HCT116 (cell line): ENCODE data around the gene CLK1. TPM values are rescaled to one million over a fixed set of nuclear protein-coding genes. Genes with fewer than 3 reads are reported as not detected.

Experiments
- ATAC-seq: fragments of 200-7000 bp; cut with Tn5 transposase; 2 replicates; pipeline ENCODE4 v1.9.1; 2020; ENCODE audit warnings: mild to moderate bottlenecking, moderate library complexity
- BruUV-seq: library from RNA; stranded (reverse); fragments of 400-500 nt; replicated peaks from 2 replicates; lab custom pipeline; 2021; lab: Mats Ljungman, UMichigan
- CTCF ChIA-PET: fragments of 300-600 bp; sonication (Branson Sonifier 250); formaldehyde crosslinking; loops from one replicate; lab custom pipeline; 2021; ENCODE audit warnings: antibody characterized with exemption; lab: Charles Lee
- POLR2A ChIA-PET: fragments of 300-600, 350-600 bp; sonication (Branson Sonifier 250); formaldehyde crosslinking; loops from one replicate; lab custom pipeline; 2021; ENCODE audit warnings: antibody characterized with exemption; lab: Charles Lee
- RAD21 ChIA-PET, 2 experiments: fragments of 300-600 bp; sonication (Branson Sonifier 250); formaldehyde crosslinking; loops; one replicate each; lab custom pipeline; 2023; ENCODE audit warnings: low total read pairs in 2 of 2; ENCODE audit not compliant: uncharacterized antibody in 2 of 2, unreplicated experiment in 2 of 2, low non-redundant PET in 1 of 2; lab: Charles Lee
- DNase-seq: peaks from one replicate; pipeline ENCODE4 v3.0.0-alpha.2; 2010; ENCODE audit warnings: low read depth, low spot score
- H2AFZ ChIP-seq: fragments of 200-600 bp; shearing (Covaris generic), sonication (generic); 2 replicates; pipeline ENCODE4 v1.6.1; 2017; ENCODE audit warnings: low read depth, mixed run types, mixed read lengths, antibody characterized with exemption, low read length; ENCODE audit not compliant: poor library complexity, severe bottlenecking
- H3K27ac ChIP-seq: 2 replicates; pipeline ENCODE4 v1.5.1; 2012; ENCODE audit warnings: low read depth, low read length
- H3K27me3 ChIP-seq: fragments of 200-600 bp; sonication (generic); 2 replicates; pipeline ENCODE4 v1.6.1; 2016; ENCODE audit warnings: mixed run types, low read length, mixed read lengths; ENCODE audit not compliant: insufficient read depth
- H3K36me3 ChIP-seq, 2 experiments: fragments of 200-500 bp in 1 of 2; fragments of 200-600 bp in 1 of 2; sonication (Bioruptor generic) in 1 of 2; sonication (generic) in 1 of 2; 2 replicates each; pipeline versions ENCODE4 v1.5.1 to v1.6.1; 2014 to 2016; ENCODE audit warnings: low read length in 2 of 2, inconsistent platforms in 1 of 2, mixed read lengths in 1 of 2, mixed run types in 1 of 2; ENCODE audit not compliant: insufficient read depth in 2 of 2, control insufficient read depth in 1 of 2
- H3K4me1 ChIP-seq, 2 experiments: fragments of 200-600 bp in 1 of 2; sonication (generic) in 1 of 2; 2 replicates each; pipeline versions ENCODE4 v1.5.1 to v1.6.1; 2012 to 2017; ENCODE audit warnings: low read length in 2 of 2, inconsistent platforms in 1 of 2, mild to moderate bottlenecking in 1 of 2, mixed read lengths in 1 of 2, mixed run types in 1 of 2, moderate library complexity in 1 of 2; ENCODE audit not compliant: insufficient read depth in 2 of 2, control insufficient read depth in 1 of 2
- H3K4me2 ChIP-seq: fragments of 200-600 bp; sonication (generic); 2 replicates; pipeline ENCODE4 v1.6.1; 2017; ENCODE audit warnings: mixed run types, low read length, mixed read lengths
- H3K4me3 ChIP-seq, 2 experiments: fragments of 200-600 bp in 1 of 2; sonication (generic) in 1 of 2; replicated peaks in 1 of 2; 2 replicates each; pipeline ENCODE4 v1.5.1; 2011 to 2016; ENCODE audit warnings: low read length in 2 of 2, control low read depth in 1 of 2, low read depth in 1 of 2, mild to moderate bottlenecking in 1 of 2, mixed read lengths in 1 of 2, mixed run types in 1 of 2
- H3K79me2 ChIP-seq: fragments of 200-600 bp; sonication (generic); 2 replicates; pipeline ENCODE4 v1.6.1; 2017; ENCODE audit warnings: mild to moderate bottlenecking, mixed run types, low read length, moderate library complexity, mixed read lengths; ENCODE audit not compliant: insufficient read depth
- H3K9ac ChIP-seq: fragments of 200-600 bp; sonication (generic); 2 replicates; pipeline ENCODE4 v1.6.1; 2016; ENCODE audit warnings: low read length, mixed read lengths
- H3K9me2 ChIP-seq: fragments of 200-600 bp; sonication (generic), shearing (Covaris generic); 2 replicates; pipeline ENCODE4 v1.6.1; 2017; ENCODE audit warnings: mixed run types, mild to moderate bottlenecking, moderate library complexity; ENCODE audit not compliant: insufficient read depth
- H3K9me3 ChIP-seq, 2 experiments: fragments of 200-500 bp in 1 of 2; fragments of 200-600 bp in 1 of 2; sonication (Bioruptor generic) in 1 of 2; sonication (generic) in 1 of 2; 2 replicates each; pipeline ENCODE4 v1.6.1; 2014 to 2017; ENCODE audit warnings: low read length in 2 of 2, mixed read lengths in 2 of 2, inconsistent platforms in 1 of 2, low read depth in 1 of 2, mild to moderate bottlenecking in 1 of 2, mixed run types in 1 of 2, moderate library complexity in 1 of 2; ENCODE audit not compliant: control insufficient read depth in 1 of 2, insufficient read depth in 1 of 2
- H4K20me1 ChIP-seq: fragments of 200-600 bp; sonication (generic), shearing (Covaris generic); 2 replicates; pipeline ENCODE4 v1.6.1; 2017; ENCODE audit warnings: mixed run types, mild to moderate bottlenecking, moderate library complexity; ENCODE audit not compliant: insufficient read depth
- CBX3 ChIP-seq: IDR thresholded peaks from 2 replicates; pipeline ENCODE4 v1.6.1; 2012; ENCODE audit warnings: low read depth
- EGR1 ChIP-seq: IDR thresholded peaks from 2 replicates; pipeline ENCODE4 v1.6.1; 2012; ENCODE audit warnings: low read depth
- ELF1 ChIP-seq: IDR thresholded peaks from 2 replicates; pipeline ENCODE4 v1.6.1; 2012; ENCODE audit warnings: low read depth, borderline replicate concordance
- EZH2 ChIP-seq: fragments of 200-600 bp; sonication (generic); IDR thresholded peaks from 2 replicates; pipeline ENCODE4 v1.6.1; 2017; ENCODE audit warnings: antibody characterized with exemption, mixed run types
- FOSL1 ChIP-seq: IDR thresholded peaks from 2 replicates; pipeline ENCODE4 v1.6.1; 2012; ENCODE audit warnings: low read depth
- JUND ChIP-seq: IDR thresholded peaks from 2 replicates; pipeline ENCODE4 v1.6.1; 2012
- POLR2A ChIP-seq: IDR thresholded peaks from 2 replicates; pipeline ENCODE4 v1.7.0; 2011; ENCODE audit warnings: borderline replicate concordance; ENCODE audit not compliant: insufficient read depth, insufficient read length; ENCODE audit errors: extremely low read depth
- POLR2AphosphoS5 ChIP-seq: IDR thresholded peaks from 2 replicates; pipeline ENCODE4 v1.6.1; 2011; ENCODE audit warnings: mild to moderate bottlenecking, low read depth, low read length, moderate library complexity
- RAD21 ChIP-seq: IDR thresholded peaks from 2 replicates; pipeline ENCODE4 v1.6.1; 2012; ENCODE audit warnings: low read depth, mild to moderate bottlenecking
- SIN3A ChIP-seq: IDR thresholded peaks from 2 replicates; pipeline ENCODE4 v1.6.1; 2012; ENCODE audit warnings: low read depth
- SP1 ChIP-seq: IDR thresholded peaks from 2 replicates; pipeline ENCODE4 v1.6.1; 2012; ENCODE audit warnings: low read depth
- SRF ChIP-seq: IDR thresholded peaks from 2 replicates; pipeline ENCODE4 v1.6.1; 2012; ENCODE audit warnings: low read depth
- TCF7L2 ChIP-seq: IDR thresholded peaks from 2 replicates; pipeline ENCODE4 v1.7.0; 2011; ENCODE audit warnings: borderline replicate concordance, inconsistent platforms; ENCODE audit not compliant: insufficient read depth, insufficient read length; ENCODE audit errors: extremely low read depth
- ZFX ChIP-seq: fragments of 450-650 bp; IDR thresholded peaks from 2 replicates; pipeline ENCODE4 v1.6.1; 2017
- ZNF274 ChIP-seq: fragments of 200-500 bp; sonication (Bioruptor generic); IDR thresholded peaks from 2 replicates; pipeline ENCODE4 v1.6.1; 2014; ENCODE audit warnings: mild to moderate bottlenecking, low read depth, low read length, inconsistent platforms
- intact Hi-C: fragments of 100-400 bp; cut with micrococcal nuclease; formaldehyde crosslinking; loops from 2 replicates; pipeline ENCODE4 v1.10.0; 2022
- total RNA-seq: library from RNA; stranded (reverse); gene quantifications from one replicate; pipeline ENCODE4 v1.2.1, GENCODE V29; 2021; ENCODE audit not compliant: unreplicated experiment
- TF ChIP-seq, protein P1 (sequence below): IDR thresholded peaks from 2 replicates; pipeline ENCODE4 v1.6.1; 2012
- TF ChIP-seq, protein P2 (sequence below): IDR thresholded peaks from 2 replicates; pipeline ENCODE4 v1.6.1; 2011; ENCODE audit warnings: mild to moderate bottlenecking, low read length, moderate library complexity; ENCODE audit not compliant: insufficient replicate concordance; ENCODE audit errors: extremely low read depth
- TF ChIP-seq, protein P3 (sequence below), 3 experiments: fragments of 200-600 bp in 1 of 3; sonication (generic) in 1 of 3; IDR thresholded peaks in 2 of 3; conservative IDR thresholded peaks in 1 of 3; 2 replicates each; pipeline ENCODE4 v1.5.1; 2012 to 2017; ENCODE audit warnings: low read depth in 2 of 3, low read length in 2 of 3, antibody characterized with exemption in 1 of 3, borderline replicate concordance in 1 of 3, control low read depth in 1 of 3, mild to moderate bottlenecking in 1 of 3, mixed read lengths in 1 of 3, mixed run types in 1 of 3, moderate library complexity in 1 of 3; ENCODE audit not compliant: insufficient read depth in 1 of 3

CLK1 gene
- total RNA-seq, 1 experiment from 2014 or later: 49.1 TPM

GRCh38 chr2:200871151-200871550 lies 6.7 kb upstream of the CLK1 start:
- Histone ChIP-seq H3K27me3 (no peaks in the 10 kb centered on the region), H3K9me3 (no peaks in the 10 kb centered on the region), H4K20me1 (no peaks in the 10 kb centered on the region), H3K79me2 (no peaks in the 10 kb centered on the region), H2AFZ (no peak overlapping the region), H3K4me3 (no peak overlapping the region), H3K27ac (no peak overlapping the region), H3K4me2 (no peak overlapping the region), H3K4me1 (no peaks in the 10 kb centered on the region), H3K36me3 (peaks cover 9 to 15% of the 10 kb centered on the region in 2 experiments), H3K9me2 (no peaks in the 10 kb centered on the region)
- no TSS peak for BruUV-seq
- ChIA-PET POLR2A (no interaction called here), RAD21 (no interaction called here), CTCF (no interaction called here)
- DNase-seq (no peak), ATAC-seq (no peak)
- intact Hi-C loops: no loop called here
- TF ChIP-seq, protein P1, sequence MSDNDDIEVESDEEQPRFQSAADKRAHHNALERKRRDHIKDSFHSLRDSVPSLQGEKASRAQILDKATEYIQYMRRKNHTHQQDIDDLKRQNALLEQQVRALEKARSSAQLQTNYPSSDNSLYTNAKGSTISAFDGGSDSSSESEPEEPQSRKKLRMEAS: no peak
- TF ChIP-seq SRF: no peak
- TF ChIP-seq POLR2AphosphoS5: no peak
- TF ChIP-seq EZH2: no peak
- TF ChIP-seq JUND: no peak
- TF ChIP-seq SP1: no peak
- TF ChIP-seq FOSL1: no peak
- TF ChIP-seq ELF1: no peak
- TF ChIP-seq EGR1: no peak
- TF ChIP-seq TCF7L2: no peak
- TF ChIP-seq ZNF274: no peak
- TF ChIP-seq SIN3A: no peak
- TF ChIP-seq ZFX: no peak
- TF ChIP-seq, protein P2, sequence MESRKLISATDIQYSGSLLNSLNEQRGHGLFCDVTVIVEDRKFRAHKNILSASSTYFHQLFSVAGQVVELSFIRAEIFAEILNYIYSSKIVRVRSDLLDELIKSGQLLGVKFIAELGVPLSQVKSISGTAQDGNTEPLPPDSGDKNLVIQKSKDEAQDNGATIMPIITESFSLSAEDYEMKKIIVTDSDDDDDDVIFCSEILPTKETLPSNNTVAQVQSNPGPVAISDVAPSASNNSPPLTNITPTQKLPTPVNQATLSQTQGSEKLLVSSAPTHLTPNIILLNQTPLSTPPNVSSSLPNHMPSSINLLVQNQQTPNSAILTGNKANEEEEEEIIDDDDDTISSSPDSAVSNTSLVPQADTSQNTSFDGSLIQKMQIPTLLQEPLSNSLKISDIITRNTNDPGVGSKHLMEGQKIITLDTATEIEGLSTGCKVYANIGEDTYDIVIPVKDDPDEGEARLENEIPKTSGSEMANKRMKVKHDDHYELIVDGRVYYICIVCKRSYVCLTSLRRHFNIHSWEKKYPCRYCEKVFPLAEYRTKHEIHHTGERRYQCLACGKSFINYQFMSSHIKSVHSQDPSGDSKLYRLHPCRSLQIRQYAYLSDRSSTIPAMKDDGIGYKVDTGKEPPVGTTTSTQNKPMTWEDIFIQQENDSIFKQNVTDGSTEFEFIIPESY: no peak
- no peak for TF ChIP-seq RAD21
- no peak for TF ChIP-seq CBX3
- TF ChIP-seq, protein P3, sequence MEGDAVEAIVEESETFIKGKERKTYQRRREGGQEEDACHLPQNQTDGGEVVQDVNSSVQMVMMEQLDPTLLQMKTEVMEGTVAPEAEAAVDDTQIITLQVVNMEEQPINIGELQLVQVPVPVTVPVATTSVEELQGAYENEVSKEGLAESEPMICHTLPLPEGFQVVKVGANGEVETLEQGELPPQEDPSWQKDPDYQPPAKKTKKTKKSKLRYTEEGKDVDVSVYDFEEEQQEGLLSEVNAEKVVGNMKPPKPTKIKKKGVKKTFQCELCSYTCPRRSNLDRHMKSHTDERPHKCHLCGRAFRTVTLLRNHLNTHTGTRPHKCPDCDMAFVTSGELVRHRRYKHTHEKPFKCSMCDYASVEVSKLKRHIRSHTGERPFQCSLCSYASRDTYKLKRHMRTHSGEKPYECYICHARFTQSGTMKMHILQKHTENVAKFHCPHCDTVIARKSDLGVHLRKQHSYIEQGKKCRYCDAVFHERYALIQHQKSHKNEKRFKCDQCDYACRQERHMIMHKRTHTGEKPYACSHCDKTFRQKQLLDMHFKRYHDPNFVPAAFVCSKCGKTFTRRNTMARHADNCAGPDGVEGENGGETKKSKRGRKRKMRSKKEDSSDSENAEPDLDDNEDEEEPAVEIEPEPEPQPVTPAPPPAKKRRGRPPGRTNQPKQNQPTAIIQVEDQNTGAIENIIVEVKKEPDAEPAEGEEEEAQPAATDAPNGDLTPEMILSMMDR (IDR thresholded peaks at IDR 0.05 in 2 of 3, conservative IDR thresholded peaks at IDR 0.05 in 1 of 3; ENCODE audit: borderline replicate concordance in 1 of 3, insufficient read depth in 1 of 3, low read depth in 2 of 3, low read length in 2 of 3): no peak
- TF ChIP-seq POLR2A: no peak
- TF ChIP-seq, all 23 proteins: peak for 0
- H3K9ac ChIP-seq: no peak overlapping the region
